GM18868 (cell line): Measurements from ENCODE around the gene UGT2B11.
"Not testable (repeated sequence)": the region's sequence is repeated elsewhere in the genome, so short reads cannot be mapped to it uniquely, and the experiment has no call there.

Experiments
- ATAC-seq: cut with Tn5 transposase; IDR thresholded peaks from one replicate; pipeline ENCODE4 v1.9.1; 2021; ENCODE audit warnings: mild to moderate bottlenecking, moderate library complexity; ENCODE audit not compliant: unreplicated experiment

UGT2B11 gene

DNA sequence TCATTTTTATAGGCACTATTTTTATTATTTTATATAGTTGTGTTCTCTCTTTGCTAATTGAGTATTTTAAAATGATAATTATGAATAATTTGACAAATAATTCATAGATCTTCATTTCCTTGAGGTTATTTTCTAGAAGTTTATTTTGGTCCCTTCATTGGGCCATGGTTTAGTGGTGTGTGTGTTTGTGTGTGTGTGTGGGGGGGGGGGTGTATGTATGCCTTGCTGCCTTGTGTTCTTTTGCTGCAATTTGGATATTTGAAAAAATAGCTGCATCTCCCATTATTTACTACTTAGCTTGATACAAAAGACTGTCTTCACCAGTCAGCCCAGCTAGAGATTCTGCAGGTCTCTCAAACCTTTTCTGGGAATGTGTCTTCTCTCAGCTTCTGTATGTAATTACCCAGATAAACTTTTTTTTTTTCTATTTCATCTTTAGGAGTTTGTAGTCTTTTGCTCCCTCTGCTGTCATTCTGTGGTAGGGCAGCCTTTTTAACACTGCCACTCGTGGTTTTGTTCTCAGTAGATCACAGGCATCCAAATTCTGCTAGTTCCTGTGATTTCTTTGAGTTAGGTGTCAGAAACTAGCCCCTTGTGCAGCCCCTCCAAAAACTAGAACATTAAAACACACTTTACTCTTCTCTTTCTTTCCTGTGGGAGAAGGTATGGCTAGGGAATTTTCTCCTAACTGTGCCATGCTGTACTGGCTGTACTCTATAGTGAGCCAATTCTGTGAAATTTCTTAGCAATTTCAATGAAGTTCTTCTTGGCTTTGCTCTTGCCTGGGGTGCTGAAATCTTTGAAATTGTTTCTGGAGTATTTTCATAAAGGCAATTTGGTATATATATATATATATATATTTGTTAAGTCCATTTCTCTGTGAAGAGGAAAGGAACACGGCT is 44.1 kb downstream of the UGT2B11 start:
- peak; percentile 82 for ATAC-seq

GRCh38 chr4:69169171-69169570 is 45.4 kb downstream of the UGT2B11 start:
- not testable (repeated sequence) for ATAC-seq

GRCh38 chr4:69167300-69167699 is 47.2 kb downstream of the UGT2B11 start:
- ATAC-seq, result no peak

- ATAC-seq, result not testable (repeated sequence)
Observed at GRCh38 chr4:69166376-69166775, 48.2 kb downstream of the UGT2B11 start.

DNA sequence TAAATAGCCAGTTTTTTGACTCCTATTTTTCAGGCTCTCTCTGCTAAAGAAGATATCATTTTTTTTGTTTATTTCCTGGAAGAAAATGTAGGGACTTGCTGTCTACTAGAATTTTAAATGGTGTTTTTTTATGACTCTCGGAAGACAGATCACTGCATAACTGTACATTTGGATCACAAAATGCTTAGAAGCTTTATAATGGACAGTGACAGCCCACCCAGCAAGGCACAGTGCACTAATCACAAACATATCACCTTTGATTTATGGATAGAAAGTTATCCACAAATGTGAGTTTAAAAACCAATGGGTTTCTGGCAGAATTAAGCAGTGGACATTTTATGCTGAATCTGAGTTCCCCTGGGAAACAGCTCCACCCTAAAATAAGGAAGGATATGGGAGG is 48.8 kb downstream of the UGT2B11 start:
- ATAC-seq, result not testable (repeated sequence)

DNA sequence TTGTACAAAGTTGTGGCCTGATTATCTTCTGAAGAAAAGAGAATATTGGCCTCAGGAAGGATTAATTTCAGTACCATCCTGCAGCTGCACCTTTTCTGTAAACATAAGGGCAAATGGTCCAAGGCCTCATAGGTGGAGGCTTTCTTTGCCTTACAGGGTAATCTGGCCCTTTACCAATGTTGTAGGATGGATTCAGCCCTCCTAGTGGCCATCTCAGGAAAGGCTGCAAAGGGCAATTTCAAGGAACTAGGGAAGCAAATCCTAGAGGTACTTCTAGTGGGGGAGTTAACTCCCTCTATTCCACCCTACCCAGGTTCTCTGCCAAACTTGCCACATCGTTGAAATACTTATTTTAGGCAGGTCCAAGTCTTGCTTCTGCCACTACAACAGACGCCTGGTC is 57.6 kb downstream of the UGT2B11 start:
- ATAC-seq, result peak; percentile 69

- no peak for ATAC-seq
Observed at GRCh38 chr4:69154021-69154420, 60.5 kb downstream of the UGT2B11 start.
